Measurements from ENCODE around the gene CBLL1. TPM values are rescaled to one million over a fixed set of nuclear protein-coding genes. Genes with fewer than 3 reads are reported as not detected.
A peak's percentile ranks its signal among the peaks of the same experiment; 100 is the strongest.

The CBLL1 gene
- total and polyA plus RNA-seq, 2 of the 13 experiments (the other 11 are each of a cell fraction or from before 2014, with no cell fraction given) = 8.8 to 10.5 TPM

DNA sequence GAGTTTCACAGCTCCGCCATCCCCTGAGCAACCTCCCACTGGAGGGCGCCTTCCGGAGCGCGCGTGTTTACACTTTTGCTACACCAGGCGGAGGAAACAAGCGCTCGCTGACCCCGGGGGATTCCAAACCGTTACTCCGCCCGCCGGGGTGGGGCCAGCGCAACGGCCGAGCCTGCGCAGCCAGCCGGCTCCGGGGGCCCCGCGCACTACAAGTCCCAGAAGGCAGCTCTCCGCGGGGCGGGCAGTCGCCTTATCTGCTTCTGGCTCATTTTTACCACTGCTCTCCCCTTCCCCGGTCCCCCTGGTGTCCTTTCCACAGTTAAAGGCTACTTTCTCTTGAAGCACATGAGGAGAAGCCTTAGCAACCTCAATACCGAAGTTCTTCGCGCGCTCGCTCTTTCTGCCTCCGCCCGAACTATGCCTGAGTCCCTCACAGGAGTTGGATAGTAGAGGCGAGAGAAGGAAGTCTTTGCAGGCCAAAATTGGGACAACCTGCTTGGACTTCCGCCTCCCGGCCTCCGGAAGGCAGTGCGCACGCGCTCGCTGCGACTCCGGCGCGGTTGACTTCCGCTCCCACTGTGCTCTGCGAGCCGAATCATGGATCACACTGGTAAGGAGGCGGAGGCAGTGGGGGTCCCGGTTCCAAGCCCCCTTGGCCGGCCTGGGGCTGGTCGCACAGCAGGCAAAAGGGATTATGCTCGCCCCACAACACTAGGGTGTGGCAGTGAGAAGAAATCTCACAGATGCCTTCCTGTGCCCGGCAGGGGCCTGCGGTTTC lies at the start of gene CBLL1 (continued):
- TF ChIP-seq, protein P1, sequence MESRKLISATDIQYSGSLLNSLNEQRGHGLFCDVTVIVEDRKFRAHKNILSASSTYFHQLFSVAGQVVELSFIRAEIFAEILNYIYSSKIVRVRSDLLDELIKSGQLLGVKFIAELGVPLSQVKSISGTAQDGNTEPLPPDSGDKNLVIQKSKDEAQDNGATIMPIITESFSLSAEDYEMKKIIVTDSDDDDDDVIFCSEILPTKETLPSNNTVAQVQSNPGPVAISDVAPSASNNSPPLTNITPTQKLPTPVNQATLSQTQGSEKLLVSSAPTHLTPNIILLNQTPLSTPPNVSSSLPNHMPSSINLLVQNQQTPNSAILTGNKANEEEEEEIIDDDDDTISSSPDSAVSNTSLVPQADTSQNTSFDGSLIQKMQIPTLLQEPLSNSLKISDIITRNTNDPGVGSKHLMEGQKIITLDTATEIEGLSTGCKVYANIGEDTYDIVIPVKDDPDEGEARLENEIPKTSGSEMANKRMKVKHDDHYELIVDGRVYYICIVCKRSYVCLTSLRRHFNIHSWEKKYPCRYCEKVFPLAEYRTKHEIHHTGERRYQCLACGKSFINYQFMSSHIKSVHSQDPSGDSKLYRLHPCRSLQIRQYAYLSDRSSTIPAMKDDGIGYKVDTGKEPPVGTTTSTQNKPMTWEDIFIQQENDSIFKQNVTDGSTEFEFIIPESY (CRISPR knock-in tag; IDR thresholded peaks at IDR 0.05) = no peak; the same call in 1 of the 2 replicates
- TF ChIP-seq SAFB2 (CRISPR knock-in tag; IDR thresholded peaks at IDR 0.05; ENCODE audit: borderline replicate concordance, low read depth) = no peak
- no peak for TF ChIP-seq ZC3H13 (CRISPR knock-in tag; IDR thresholded peaks at IDR 0.05)
- TF ChIP-seq, protein P2, sequence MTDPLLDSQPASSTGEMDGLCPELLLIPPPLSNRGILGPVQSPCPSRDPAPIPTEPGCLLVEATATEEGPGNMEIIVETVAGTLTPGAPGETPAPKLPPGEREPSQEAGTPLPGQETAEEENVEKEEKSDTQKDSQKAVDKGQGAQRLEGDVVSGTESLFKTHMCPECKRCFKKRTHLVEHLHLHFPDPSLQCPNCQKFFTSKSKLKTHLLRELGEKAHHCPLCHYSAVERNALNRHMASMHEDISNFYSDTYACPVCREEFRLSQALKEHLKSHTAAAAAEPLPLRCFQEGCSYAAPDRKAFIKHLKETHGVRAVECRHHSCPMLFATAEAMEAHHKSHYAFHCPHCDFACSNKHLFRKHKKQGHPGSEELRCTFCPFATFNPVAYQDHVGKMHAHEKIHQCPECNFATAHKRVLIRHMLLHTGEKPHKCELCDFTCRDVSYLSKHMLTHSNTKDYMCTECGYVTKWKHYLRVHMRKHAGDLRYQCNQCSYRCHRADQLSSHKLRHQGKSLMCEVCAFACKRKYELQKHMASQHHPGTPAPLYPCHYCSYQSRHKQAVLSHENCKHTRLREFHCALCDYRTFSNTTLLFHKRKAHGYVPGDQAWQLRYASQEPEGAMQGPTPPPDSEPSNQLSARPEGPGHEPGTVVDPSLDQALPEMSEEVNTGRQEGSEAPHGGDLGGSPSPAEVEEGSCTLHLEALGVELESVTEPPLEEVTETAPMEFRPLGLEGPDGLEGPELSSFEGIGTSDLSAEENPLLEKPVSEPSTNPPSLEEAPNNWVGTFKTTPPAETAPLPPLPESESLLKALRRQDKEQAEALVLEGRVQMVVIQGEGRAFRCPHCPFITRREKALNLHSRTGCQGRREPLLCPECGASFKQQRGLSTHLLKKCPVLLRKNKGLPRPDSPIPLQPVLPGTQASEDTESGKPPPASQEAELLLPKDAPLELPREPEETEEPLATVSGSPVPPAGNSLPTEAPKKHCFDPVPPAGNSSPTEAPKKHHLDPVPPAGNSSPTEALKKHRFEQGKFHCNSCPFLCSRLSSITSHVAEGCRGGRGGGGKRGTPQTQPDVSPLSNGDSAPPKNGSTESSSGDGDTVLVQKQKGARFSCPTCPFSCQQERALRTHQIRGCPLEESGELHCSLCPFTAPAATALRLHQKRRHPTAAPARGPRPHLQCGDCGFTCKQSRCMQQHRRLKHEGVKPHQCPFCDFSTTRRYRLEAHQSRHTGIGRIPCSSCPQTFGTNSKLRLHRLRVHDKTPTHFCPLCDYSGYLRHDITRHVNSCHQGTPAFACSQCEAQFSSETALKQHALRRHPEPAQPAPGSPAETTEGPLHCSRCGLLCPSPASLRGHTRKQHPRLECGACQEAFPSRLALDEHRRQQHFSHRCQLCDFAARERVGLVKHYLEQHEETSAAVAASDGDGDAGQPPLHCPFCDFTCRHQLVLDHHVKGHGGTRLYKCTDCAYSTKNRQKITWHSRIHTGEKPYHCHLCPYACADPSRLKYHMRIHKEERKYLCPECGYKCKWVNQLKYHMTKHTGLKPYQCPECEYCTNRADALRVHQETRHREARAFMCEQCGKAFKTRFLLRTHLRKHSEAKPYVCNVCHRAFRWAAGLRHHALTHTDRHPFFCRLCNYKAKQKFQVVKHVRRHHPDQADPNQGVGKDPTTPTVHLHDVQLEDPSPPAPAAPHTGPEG (CRISPR knock-in tag; IDR thresholded peaks at IDR 0.05) = 0 out of 2 replicates have a peak, but pooled peaks have one; percentile 43
- no peak for TF ChIP-seq MBD4 (IDR thresholded peaks at IDR 0.05; ENCODE audit: borderline replicate concordance, low read length)
- TF ChIP-seq PHF20 (CRISPR knock-in tag; IDR thresholded peaks at IDR 0.05) = peak; percentile 95
- TF ChIP-seq ZNF543 (CRISPR knock-in tag; IDR thresholded peaks at IDR 0.05) = no peak
- peak; percentile 79; the same call in 1 of the 2 replicates for TF ChIP-seq TBX2 (CRISPR knock-in tag; IDR thresholded peaks at IDR 0.05; ENCODE audit: borderline replicate concordance)
- TF ChIP-seq KAT2B (IDR thresholded peaks at IDR 0.05; ENCODE audit: borderline replicate concordance, low read depth, low read length) = no peak
- TF ChIP-seq NKX3-1 (CRISPR knock-in tag; IDR thresholded peaks at IDR 0.05) = no peak
- TF ChIP-seq KDM3A (CRISPR knock-in tag; IDR thresholded peaks at IDR 0.05; ENCODE audit: low read depth) = peak; percentile 89; the same call in 1 of the 2 replicates
- TF ChIP-seq, protein P3, sequence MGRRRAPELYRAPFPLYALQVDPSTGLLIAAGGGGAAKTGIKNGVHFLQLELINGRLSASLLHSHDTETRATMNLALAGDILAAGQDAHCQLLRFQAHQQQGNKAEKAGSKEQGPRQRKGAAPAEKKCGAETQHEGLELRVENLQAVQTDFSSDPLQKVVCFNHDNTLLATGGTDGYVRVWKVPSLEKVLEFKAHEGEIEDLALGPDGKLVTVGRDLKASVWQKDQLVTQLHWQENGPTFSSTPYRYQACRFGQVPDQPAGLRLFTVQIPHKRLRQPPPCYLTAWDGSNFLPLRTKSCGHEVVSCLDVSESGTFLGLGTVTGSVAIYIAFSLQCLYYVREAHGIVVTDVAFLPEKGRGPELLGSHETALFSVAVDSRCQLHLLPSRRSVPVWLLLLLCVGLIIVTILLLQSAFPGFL (CRISPR knock-in tag; IDR thresholded peaks at IDR 0.05) = no peak; the same call in 1 of the 2 replicates
- TF ChIP-seq ZSCAN20 (CRISPR knock-in tag; IDR thresholded peaks at IDR 0.05; ENCODE audit: borderline replicate concordance) = 0 out of 2 replicates have a peak, but pooled peaks have one; percentile 11
- TF ChIP-seq CBFB (CRISPR knock-in tag; IDR thresholded peaks at IDR 0.05) = no peak
- peak; percentile 63; the same call in 1 of the 2 replicates for TF ChIP-seq MYC (CRISPR knock-in tag; IDR thresholded peaks at IDR 0.05; ENCODE audit: borderline replicate concordance)
- TF ChIP-seq, protein P4, sequence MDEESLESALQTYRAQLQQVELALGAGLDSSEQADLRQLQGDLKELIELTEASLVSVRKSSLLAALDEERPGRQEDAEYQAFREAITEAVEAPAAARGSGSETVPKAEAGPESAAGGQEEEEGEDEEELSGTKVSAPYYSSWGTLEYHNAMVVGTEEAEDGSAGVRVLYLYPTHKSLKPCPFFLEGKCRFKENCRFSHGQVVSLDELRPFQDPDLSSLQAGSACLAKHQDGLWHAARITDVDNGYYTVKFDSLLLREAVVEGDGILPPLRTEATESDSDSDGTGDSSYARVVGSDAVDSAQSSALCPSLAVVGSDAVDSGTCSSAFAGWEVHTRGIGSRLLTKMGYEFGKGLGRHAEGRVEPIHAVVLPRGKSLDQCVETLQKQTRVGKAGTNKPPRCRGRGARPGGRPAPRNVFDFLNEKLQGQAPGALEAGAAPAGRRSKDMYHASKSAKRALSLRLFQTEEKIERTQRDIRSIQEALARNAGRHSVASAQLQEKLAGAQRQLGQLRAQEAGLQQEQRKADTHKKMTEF (CRISPR knock-in tag; IDR thresholded peaks at IDR 0.05) = peak; percentile 80
- TF ChIP-seq, protein P5, sequence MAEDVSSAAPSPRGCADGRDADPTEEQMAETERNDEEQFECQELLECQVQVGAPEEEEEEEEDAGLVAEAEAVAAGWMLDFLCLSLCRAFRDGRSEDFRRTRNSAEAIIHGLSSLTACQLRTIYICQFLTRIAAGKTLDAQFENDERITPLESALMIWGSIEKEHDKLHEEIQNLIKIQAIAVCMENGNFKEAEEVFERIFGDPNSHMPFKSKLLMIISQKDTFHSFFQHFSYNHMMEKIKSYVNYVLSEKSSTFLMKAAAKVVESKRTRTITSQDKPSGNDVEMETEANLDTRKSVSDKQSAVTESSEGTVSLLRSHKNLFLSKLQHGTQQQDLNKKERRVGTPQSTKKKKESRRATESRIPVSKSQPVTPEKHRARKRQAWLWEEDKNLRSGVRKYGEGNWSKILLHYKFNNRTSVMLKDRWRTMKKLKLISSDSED (CRISPR knock-in tag; IDR thresholded peaks at IDR 0.05) = no peak

Measured in HepG2 (cell line).